RKO (cell line): ENCODE results near the gene NDRG3.

Experiments
- DNase-seq: peaks from one replicate; pipeline ENCODE4 v3.0.0-alpha.2; 2016; ENCODE audit warnings: low spot score

Gene NDRG3

GRCh38 chr20:36745927-36746659 is at the start of gene NDRG3:
Gene NDRG3 (minus strand): TSS chr20:36746090. CDS start chr20:36721735, 24,355 bp downstream.
- DNase-seq = peak; percentile 98

- no peak for DNase-seq
These were observed 48.2 kb upstream of the NDRG3 start for GRCh38 chr20:36794116-36794474.

GRCh38 chr20:36793294-36794115 is 47.6 kb upstream of the NDRG3 start:
- DNase-seq = no peak

GRCh38 chr20:36792422-36792821 is 46.5 kb upstream of the NDRG3 start:
- peak; percentile 78 for DNase-seq

- no peak for DNase-seq
These were observed 46.0 kb upstream of the NDRG3 start for GRCh38 chr20:36791862-36792261.

- DNase-seq = no peak
These were observed 40.8 kb upstream of the NDRG3 start for GRCh38 chr20:36786663-36787062.

- no peak for DNase-seq
These were observed 40.4 kb upstream of the NDRG3 start for GRCh38 chr20:36786246-36786645.

GRCh38 chr20:36785308-36785707 is 39.4 kb upstream of the NDRG3 start:
- no peak for DNase-seq

GRCh38 chr20:36784900-36785299 is 39.0 kb upstream of the NDRG3 start:
- DNase-seq = no peak

- DNase-seq = no peak
These were observed 38.2 kb upstream of the NDRG3 start for GRCh38 chr20:36784116-36784515.

- DNase-seq = no peak
These were observed 33.8 kb upstream of the NDRG3 start for GRCh38 chr20:36779656-36780025.

GRCh38 chr20:36778831-36779655 is 33.2 kb upstream of the NDRG3 start:
- DNase-seq = no peak

- no peak for DNase-seq
These were observed 31.7 kb upstream of the NDRG3 start for GRCh38 chr20:36777576-36777975.

- no peak for DNase-seq
These were observed 31.3 kb upstream of the NDRG3 start for GRCh38 chr20:36777167-36777566.

- no peak for DNase-seq
These were observed 29.9 kb upstream of the NDRG3 start for GRCh38 chr20:36775826-36776225.

- DNase-seq = no peak
These were observed 29.3 kb upstream of the NDRG3 start for GRCh38 chr20:36775196-36775595.

- peak; percentile 98 for DNase-seq
These were observed 27.9 kb upstream of the NDRG3 start, which contains the start of gene DSN1 for GRCh38 chr20:36773597-36774390. Gene DSN1 (minus strand): TSS chr20:36773763. CDS start chr20:36771458, 2,305 bp downstream.

- peak; percentile 38 for DNase-seq
These were observed 27.3 kb upstream of the NDRG3 start for GRCh38 chr20:36773107-36773596.

GRCh38 chr20:36770680-36771079 is 24.8 kb upstream of the NDRG3 start:
- DNase-seq = no peak

GRCh38 chr20:36768768-36769430 is 23.0 kb upstream of the NDRG3 start:
- DNase-seq = no peak

- no peak for DNase-seq
These were observed 15.2 kb upstream of the NDRG3 start for GRCh38 chr20:36761125-36761524.
